K562 (cell line): Measurements from ENCODE around the gene VDR. TPM values are rescaled to one million over a fixed set of nuclear protein-coding genes. Genes with fewer than 3 reads are reported as not detected.

Experiments used
- ATAC-seq: fragments of 200-7000 bp; cut with Tn5 transposase; 3 replicates; pipeline ENCODE4 v1.9.1; 2020; ENCODE audit warnings: moderate library complexity
- BruUV-seq: library from RNA; stranded (reverse); fragments of 400-500 nt; replicated peaks from 2 replicates; lab custom pipeline; 2021; lab: Mats Ljungman, UMichigan
- CTCF ChIA-PET: fragments of 300-600 bp; formaldehyde crosslinking; extraction: SDS; loops from one replicate; lab custom pipeline; 2021; ENCODE audit warnings: low intra/inter-chr PET ratio; lab: Yijun Ruan, JAX
- POLR2A ChIA-PET: fragments of 300-600, 350-650 bp; sonication (Branson Sonifier 250); formaldehyde crosslinking; extraction: SDS; loops from one replicate; lab custom pipeline; 2021; ENCODE audit warnings: antibody characterized with exemption, inconsistent platforms; lab: Yijun Ruan, JAX
- DNase-seq, 4 experiments: peaks; one replicate each; pipeline versions ENCODE4 v3.0.0 to v3.0.0-alpha.2; 2011 to 2018; ENCODE audit warnings: low spot score in 3 of 4, mixed read lengths in 3 of 4; ENCODE audit errors: extremely low read depth in 1 of 4
- FAIRE-seq: peaks from 2 replicates; lab custom pipeline; 2011; peaks lifted over from hg19 to GRCh38; lab: Jason Lieb, UNC
- H2AFZ ChIP-seq: 2 replicates; pipeline ENCODE4 v1.6.0; 2011; ENCODE audit warnings: low read depth, low read length, control low read depth, inconsistent platforms
- H3K27ac ChIP-seq: fragments of 200-600 bp; 3 replicates; pipeline ENCODE4 v1.8.0; 2011; ENCODE audit warnings: low read depth, mild to moderate bottlenecking, control low read depth, inconsistent platforms, low read length, moderate library complexity, mixed read lengths; ENCODE audit errors: extremely low read depth
- H3K27me3 ChIP-seq, 2 experiments: fragments of 300-600 bp in 1 of 2; 2 replicates in 1 of 2; 3 replicates in 1 of 2; pipeline versions ENCODE4 v1.6.0 to v1.8.0; 2011; ENCODE audit warnings: inconsistent platforms in 2 of 2, low read length in 2 of 2, mild to moderate bottlenecking in 1 of 2, mixed read lengths in 1 of 2, moderate library complexity in 1 of 2; ENCODE audit not compliant: control insufficient read depth in 2 of 2, insufficient read depth in 2 of 2
- H3K36me3 ChIP-seq: fragments of 300-600 bp; 3 replicates; pipeline ENCODE4 v1.8.0; 2011; ENCODE audit warnings: mild to moderate bottlenecking, low read length, inconsistent platforms; ENCODE audit not compliant: control insufficient read depth, insufficient read depth
- H3K4me1 ChIP-seq, 2 experiments: fragments of 200-600 bp in 1 of 2; replicated peaks in 1 of 2; 2 replicates in 1 of 2; 3 replicates in 1 of 2; pipeline versions ENCODE4 v1.5.1 to v1.8.0; 2011; ENCODE audit warnings: inconsistent platforms in 2 of 2, low read length in 2 of 2, mild to moderate bottlenecking in 1 of 2, mixed read lengths in 1 of 2, moderate library complexity in 1 of 2; ENCODE audit not compliant: control insufficient read depth in 2 of 2, insufficient read depth in 2 of 2
- H3K4me2 ChIP-seq: 2 replicates; pipeline ENCODE4 v1.6.1; 2011; ENCODE audit warnings: low read length, control low read depth, inconsistent platforms, mixed read lengths; ENCODE audit not compliant: insufficient read depth
- H3K4me3 ChIP-seq: fragments of 200-600 bp; sonication (generic), shearing (Covaris generic); 2 replicates; pipeline ENCODE4 v1.5.1; 2016; ENCODE audit warnings: control low read depth, inconsistent platforms
- H3K79me2 ChIP-seq: fragments of 200-600 bp; 3 replicates; pipeline ENCODE4 v1.8.0; 2011; ENCODE audit warnings: low read length, inconsistent platforms; ENCODE audit not compliant: control insufficient read depth, insufficient read depth
- H3K9ac ChIP-seq, 2 experiments: 2 replicates each; pipeline versions ENCODE4 v1.6.0 to v1.6.1; 2011; ENCODE audit warnings: low read depth in 2 of 2, low read length in 2 of 2, control low read depth in 1 of 2, inconsistent platforms in 1 of 2, mild to moderate bottlenecking in 1 of 2, mixed read lengths in 1 of 2; ENCODE audit not compliant: insufficient read depth in 1 of 2
- H3K9me1 ChIP-seq: one replicate; pipeline ENCODE4 v1.6.0; 2011; ENCODE audit warnings: inconsistent platforms, mild to moderate bottlenecking, low read length, moderate library complexity; ENCODE audit not compliant: control insufficient read depth, insufficient read depth
- H3K9me3 ChIP-seq: replicated peaks from 2 replicates; pipeline ENCODE4 v1.5.1; 2011; ENCODE audit warnings: low read depth, low read length, inconsistent platforms; ENCODE audit not compliant: control insufficient read depth, insufficient read depth
- H4K20me1 ChIP-seq: replicated peaks from 2 replicates; pipeline ENCODE4 v1.6.1; 2011; ENCODE audit warnings: low read length, inconsistent platforms, mixed read lengths; ENCODE audit not compliant: control insufficient read depth, insufficient read depth
- FOXJ2 ChIP-seq: fragments of 200-800 bp; sonication (Bioruptor generic); IDR thresholded peaks from 2 replicates; pipeline ENCODE4 v1.6.1; 2016; ENCODE audit warnings: missing genetic modification characterization, missing compliant biosample characterization
- HDAC6 ChIP-seq: IDR thresholded peaks from 2 replicates; pipeline ENCODE4 v1.6.1; 2012; ENCODE audit warnings: low read depth, mild to moderate bottlenecking, control low read depth, inconsistent platforms, low read length, moderate library complexity
- MIER1 ChIP-seq: fragments of 450-650 bp; IDR thresholded peaks from 2 replicates; pipeline ENCODE4 v1.6.1; 2016; ENCODE audit warnings: antibody characterized with exemption, mild to moderate bottlenecking, low read depth
- MTA3 ChIP-seq: fragments of 450-650 bp; formaldehyde crosslinking; IDR thresholded peaks from 2 replicates; pipeline ENCODE4 v1.6.1; 2017; ENCODE audit warnings: mild to moderate bottlenecking, borderline replicate concordance
- NFIX ChIP-seq: fragments of 250-450 bp; sonication (Bioruptor Pico); IDR thresholded peaks from 2 replicates; pipeline ENCODE4 v1.4.0; 2020; ENCODE audit warnings: low read depth, mild to moderate bottlenecking, moderate library complexity
- SLC30A9 ChIP-seq: fragments of 250-450 bp; sonication (Bioruptor Pico); IDR thresholded peaks from 2 replicates; pipeline ENCODE4 v1.8.0; 2022; ENCODE audit warnings: mild to moderate bottlenecking, moderate library complexity
- U2AF2 ChIP-seq: fragments of 200-400 bp; formaldehyde crosslinking; optimal IDR thresholded peaks from 2 replicates; pipeline ENCODE3; 2017; ENCODE audit warnings: low read depth, mild to moderate bottlenecking, low read length
- XRCC4 ChIP-seq: IDR thresholded peaks from one replicate; pipeline ENCODE4 v1.6.1; 2011; ENCODE audit not compliant: insufficient read depth, insufficient read length; ENCODE audit errors: extremely low read depth
- ZNF551 ChIP-seq: fragments of 250-450 bp; sonication (Bioruptor Pico); IDR thresholded peaks from 2 replicates; pipeline ENCODE4 v1.5.0; 2021; ENCODE audit warnings: mild to moderate bottlenecking, moderate library complexity
- WGBS: fragments of 100-300 bp; shearing (Covaris generic); methylation state at CpG from one replicate; pipeline ENCODE4 v1.1.6; 2016; ENCODE audit warnings: low coverage, mixed read lengths; ENCODE audit not compliant: insufficient coverage; ENCODE audit errors: missing lambda C conversion rate; 5-methylcytosine and 5-hydroxymethylcytosine counted together
- in situ Hi-C: fragments of 300-500 bp; cut with MboI; formaldehyde crosslinking; loops from 4 replicates; pipeline ENCODE4 v1.15.0; 2018; ENCODE audit warnings: inconsistent platforms, mixed read lengths
- intact Hi-C: fragments of 100-400 bp; cut with micrococcal nuclease; formaldehyde crosslinking; loops from 2 replicates; pipeline ENCODE4 v1.14.2; 2022
- polyA plus RNA-seq, 8 experiments: library from polyadenylated mRNA; depleted of rRNA in 4 of 8; stranded (reverse) in 5 of 8; unstranded in 3 of 8; fragments of >200 nt; fragmentation: Nextera tagmentation in 2 of 8; fragmentation: Illumina TruSeq in 1 of 8; extraction: Ambion mirVana in 2 of 8; extraction: Trizol in 1 of 8; gene quantifications; 2 replicates each; pipeline versions ENCODE4 v1.2.1 to v1.2.3, GENCODE V29; 2011 to 2014; ENCODE audit warnings: inconsistent platforms in 1 of 8, missing spikeins in 1 of 8
- total RNA-seq, 7 experiments: library from RNA; depleted of rRNA in 6 of 7; stranded (reverse); fragments of >200 nt in 6 of 7; fragmentation: Illumina TruSeq in 2 of 7; extraction: Trizol in 2 of 7; gene quantifications; 2 replicates each; pipeline versions ENCODE4 v1.2.1 to v1.2.3, GENCODE V29; 2011 to 2021; ENCODE audit warnings: low replicate concordance in 1 of 7
- TF ChIP-seq, protein P1 (sequence below): fragments of 450-650 bp; formaldehyde crosslinking; conservative IDR thresholded peaks from 2 replicates; pipeline ENCODE4 v1.4.0; 2022; ENCODE audit warnings: mild to moderate bottlenecking, missing genetic modification characterization

VDR gene
- total and polyA plus RNA-seq, 9 of the 15 experiments (the other 6 are each of a cell fraction or from before 2014, with no cell fraction given) = 0.61 to 4.8 (median 2.0) TPM

DNA sequence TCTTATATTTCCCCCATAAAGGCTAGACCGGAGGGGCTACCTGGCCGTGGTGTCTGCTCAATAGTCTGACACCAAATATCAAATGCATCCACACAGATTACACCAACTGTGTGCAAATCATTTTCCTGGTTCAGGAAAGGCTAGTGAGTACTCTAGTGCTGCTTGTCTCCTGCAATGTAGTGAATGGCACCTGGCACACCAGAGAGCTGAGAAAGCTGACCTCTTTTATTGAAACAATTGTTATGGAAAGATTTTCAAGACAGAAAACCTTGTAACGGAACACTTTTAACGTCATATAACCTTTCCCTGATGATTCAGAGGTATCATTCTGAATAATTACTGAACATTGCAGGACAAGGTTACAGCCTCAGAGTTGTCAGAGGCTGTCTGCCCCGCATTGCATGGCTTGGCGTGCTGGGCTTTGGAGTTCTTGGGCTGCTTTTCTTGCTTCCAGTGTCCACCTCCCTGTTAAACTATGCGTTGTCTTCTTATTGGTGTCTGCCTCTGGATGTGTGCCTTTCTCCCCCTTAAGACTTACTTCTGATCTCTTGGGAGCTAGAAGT is 44.4 kb downstream of the VDR start (continued):
- TF ChIP-seq SLC30A9 (CRISPR knock-in tag) (no peak), XRCC4 (no peak)

DNA sequence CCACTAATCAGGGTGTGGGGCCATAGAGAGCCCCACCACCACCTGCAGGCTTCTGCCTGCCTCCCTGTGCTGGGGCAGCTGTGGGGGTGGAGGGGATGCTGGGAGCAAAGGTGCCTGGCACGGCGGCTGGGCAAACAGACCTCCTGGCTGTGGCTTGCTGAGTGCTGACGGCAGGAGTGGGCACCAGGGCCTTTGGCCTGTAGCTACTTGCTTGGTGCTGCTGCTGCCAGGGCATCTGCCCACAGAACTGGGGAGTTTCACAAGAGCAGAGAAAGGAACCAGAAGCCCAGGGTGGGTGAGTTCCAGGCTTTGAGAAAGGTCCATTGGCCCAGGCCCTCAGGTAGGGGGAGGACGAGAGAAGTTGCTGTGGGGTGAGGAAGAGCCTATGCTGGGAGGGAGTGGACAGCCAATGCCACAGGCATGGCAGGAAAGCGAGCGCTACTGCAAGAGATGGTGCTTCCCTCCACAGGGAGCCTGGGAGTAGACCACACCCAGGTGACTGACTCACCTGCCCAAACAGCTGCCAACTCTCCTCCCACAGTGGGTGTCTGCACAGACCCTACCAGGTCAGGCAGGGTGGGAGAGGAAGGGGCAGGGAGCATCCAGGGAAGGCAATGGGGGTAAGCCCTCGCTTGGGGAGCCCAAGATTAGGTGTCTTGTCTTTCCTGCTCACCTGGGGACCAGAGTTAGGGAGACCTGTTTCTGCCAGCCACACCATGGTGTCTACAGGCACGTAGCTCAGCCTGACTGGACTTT is 46.1 kb downstream of the VDR start:
- Histone ChIP-seq H3K9ac (no peak overlapping the region), H4K20me1 (no peaks in the 10 kb centered on the region), H3K9me3 (no peaks in the 10 kb centered on the region), H3K9me1 (no peaks in the 10 kb centered on the region), H3K4me1 (peaks cover 0 to 3% of the 10 kb centered on the region in 2 experiments; a peak in 1 of 5 replicates), H3K4me3 (no peak overlapping the region), H3K27me3 (peaks cover 0 to 9% of the 10 kb centered on the region in 2 experiments; a peak in 1 of 5 replicates), H3K4me2 (no peak overlapping the region), H2AFZ (no peak overlapping the region), H3K36me3 (no peaks in the 10 kb centered on the region), H3K79me2 (no peaks in the 10 kb centered on the region), H3K27ac (no peak overlapping the region)
- in situ Hi-C loops (no loop called here), intact Hi-C loops (no loop called here)
- ChIA-PET POLR2A (interaction anchor here (0.6 to 0.7 kb wide), 5 partner anchors 10 to 231 kb away, joined by 3 to 4 read pairs (median 3); no protein-coding TSS in a partner anchor), CTCF (no interaction called here)
- no peak for FAIRE-seq
- TF ChIP-seq ZNF551 = no peak
- no peak for TF ChIP-seq MIER1
- TF ChIP-seq NFIX (CRISPR knock-in tag) = no peak
- no peak for TF ChIP-seq HDAC6
- TF ChIP-seq U2AF2 = no peak
- no peak for TF ChIP-seq MTA3
- TF ChIP-seq FOXJ2 (tag) = no peak
- TF ChIP-seq, protein P1, sequence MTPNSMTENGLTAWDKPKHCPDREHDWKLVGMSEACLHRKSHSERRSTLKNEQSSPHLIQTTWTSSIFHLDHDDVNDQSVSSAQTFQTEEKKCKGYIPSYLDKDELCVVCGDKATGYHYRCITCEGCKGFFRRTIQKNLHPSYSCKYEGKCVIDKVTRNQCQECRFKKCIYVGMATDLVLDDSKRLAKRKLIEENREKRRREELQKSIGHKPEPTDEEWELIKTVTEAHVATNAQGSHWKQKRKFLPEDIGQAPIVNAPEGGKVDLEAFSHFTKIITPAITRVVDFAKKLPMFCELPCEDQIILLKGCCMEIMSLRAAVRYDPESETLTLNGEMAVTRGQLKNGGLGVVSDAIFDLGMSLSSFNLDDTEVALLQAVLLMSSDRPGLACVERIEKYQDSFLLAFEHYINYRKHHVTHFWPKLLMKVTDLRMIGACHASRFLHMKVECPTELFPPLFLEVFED (CRISPR knock-in tag) = no peak
- no peak for DNase-seq
- WGBS = 31% methylated on average over 8 of the region's 8 CpGs
- BruUV-seq = no TSS peak
- no peak for ATAC-seq
